Stimulated activated CD4-positive, alpha-beta T cell treated with anti-CD3 and anti-CD28 coated beads, Interleukin-1b, Interleukin-23, amount 100 ng/mL, for 48 hours (primary cell): ENCODE measurements around the gene IGFBP7.

Source experiments
- DNase-seq: peaks from one replicate; pipeline ENCODE4 v3.0.0-alpha.2; 2020

Gene IGFBP7

DNA sequence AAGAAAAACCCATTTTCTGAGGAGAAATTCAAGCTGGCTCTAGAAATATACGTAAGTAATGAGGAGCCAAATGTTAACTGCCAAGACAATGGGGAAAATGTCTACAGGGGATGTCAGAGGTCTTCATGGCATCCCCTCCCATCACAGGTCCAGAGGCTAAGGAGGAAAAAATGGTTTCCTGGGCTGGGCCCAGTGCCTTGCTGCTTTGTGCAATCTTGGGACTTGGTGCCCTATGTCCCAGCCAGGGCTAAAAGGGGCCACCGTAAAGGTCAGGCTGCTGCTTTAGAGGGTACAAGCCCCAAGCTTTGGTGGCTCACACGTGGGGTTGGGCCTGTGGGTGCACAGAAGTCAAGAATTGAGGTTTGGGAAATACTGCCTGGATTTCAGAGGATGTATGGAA lies 17.2 kb upstream of the IGFBP7 start:
- no peak for DNase-seq

- DNase-seq = no peak
Observed at GRCh38 chr4:57125996-57126395, 15.8 kb upstream of the IGFBP7 start.

DNA sequence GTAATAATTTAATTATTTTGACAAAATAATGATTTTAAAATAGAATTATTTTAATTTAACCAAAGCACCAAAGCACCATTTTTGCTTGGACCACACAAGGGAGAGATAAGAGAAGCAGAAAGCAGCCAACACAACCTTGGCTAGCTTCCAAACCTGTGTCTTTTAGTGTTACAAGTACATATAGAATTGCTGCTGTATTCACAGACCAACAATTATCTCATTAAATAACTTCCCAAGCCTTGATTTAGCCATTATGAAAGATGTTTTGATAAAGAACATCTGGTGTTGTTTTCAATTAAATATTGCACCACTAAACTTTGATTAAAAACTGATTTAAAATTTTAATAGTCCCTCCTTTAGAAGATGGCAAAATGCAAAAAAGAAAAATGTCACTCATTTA lies 14.0 kb upstream of the IGFBP7 start:
- DNase-seq = no peak

GRCh38 chr4:57122959-57123358 lies 12.8 kb upstream of the IGFBP7 start:
- no peak for DNase-seq

GRCh38 chr4:57119054-57119651 lies 9.0 kb upstream of the IGFBP7 start:
- DNase-seq = no peak

DNA sequence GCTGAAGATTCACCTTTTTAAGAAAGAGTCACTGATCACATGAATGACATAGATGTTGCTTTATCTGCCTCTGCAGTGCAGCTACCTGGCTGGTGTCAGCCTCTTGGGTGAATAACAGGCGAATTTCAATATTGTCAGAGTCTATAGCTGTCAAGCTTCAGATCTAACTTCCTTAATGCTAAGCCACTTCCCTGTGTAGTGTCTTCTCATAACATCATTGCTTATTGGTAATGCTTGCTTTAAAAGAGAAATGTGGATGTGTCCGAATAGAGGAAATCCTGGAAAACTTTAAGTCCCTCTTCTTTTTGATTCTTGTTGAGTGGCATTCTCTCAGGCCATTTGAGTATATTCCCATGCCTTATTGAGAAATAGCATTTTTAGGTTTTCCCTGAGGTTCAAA lies 7.3 kb upstream of the IGFBP7 start:
- DNase-seq = no peak

DNA sequence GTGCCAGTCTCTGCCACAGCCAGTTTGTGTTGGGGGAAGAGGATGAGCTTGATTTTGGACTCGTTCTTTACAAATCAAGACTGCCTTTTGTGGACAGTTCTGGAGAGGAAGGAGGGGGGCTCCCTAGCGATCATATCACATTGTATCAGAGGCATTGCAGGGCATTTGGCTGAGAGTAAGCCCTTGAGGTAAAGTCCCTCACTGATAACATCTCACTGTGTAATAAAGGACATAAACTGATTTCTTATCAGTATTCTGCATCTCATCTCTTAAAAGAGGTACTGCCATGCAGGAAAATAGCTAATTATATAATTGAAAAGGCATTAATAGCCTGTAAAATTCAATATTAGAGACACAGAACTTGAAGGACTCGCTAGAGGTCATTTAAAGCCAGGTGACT lies 6.1 kb upstream of the IGFBP7 start:
- no peak for DNase-seq

DNA sequence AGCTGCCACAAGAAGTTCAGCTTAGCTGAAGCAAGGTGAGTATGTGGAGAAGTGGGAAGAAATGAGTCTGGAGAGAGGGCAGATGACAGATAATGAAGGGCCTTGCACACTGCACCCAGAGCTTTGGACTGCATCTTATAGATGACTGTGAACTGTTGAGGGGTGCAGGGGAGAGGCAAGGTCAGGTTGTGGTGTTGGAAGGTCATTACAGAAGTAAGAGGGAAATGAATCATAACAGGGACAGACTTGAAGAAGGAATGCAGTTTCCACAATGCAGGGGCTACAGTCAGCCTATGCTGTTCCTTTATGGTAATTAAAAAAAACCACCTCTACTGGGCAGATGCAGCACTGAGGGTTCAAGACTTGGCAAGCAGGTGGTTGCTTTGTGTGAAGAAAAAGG lies 4.8 kb upstream of the IGFBP7 start:
- no peak for DNase-seq

DNA sequence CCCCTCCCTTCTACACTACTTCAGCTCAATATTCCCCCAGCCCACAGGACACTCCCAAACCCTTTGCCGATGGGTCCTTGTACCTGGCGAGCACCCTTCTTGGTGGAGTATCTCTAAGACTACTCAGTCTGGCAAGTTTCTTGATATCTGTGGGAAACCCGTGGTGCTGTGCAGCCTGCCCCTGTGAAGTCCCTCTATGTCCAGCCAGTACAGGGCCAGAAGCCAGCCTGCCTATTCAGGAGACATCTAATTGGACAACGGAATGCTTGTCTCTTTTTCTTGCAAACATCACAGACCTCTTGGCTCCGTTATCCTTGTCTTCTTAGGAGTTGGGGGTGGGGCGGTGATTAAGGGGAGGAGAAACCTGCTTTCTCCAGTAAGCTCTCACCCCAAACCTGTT lies 3.7 kb upstream of the IGFBP7 start:
- DNase-seq = no peak

DNA sequence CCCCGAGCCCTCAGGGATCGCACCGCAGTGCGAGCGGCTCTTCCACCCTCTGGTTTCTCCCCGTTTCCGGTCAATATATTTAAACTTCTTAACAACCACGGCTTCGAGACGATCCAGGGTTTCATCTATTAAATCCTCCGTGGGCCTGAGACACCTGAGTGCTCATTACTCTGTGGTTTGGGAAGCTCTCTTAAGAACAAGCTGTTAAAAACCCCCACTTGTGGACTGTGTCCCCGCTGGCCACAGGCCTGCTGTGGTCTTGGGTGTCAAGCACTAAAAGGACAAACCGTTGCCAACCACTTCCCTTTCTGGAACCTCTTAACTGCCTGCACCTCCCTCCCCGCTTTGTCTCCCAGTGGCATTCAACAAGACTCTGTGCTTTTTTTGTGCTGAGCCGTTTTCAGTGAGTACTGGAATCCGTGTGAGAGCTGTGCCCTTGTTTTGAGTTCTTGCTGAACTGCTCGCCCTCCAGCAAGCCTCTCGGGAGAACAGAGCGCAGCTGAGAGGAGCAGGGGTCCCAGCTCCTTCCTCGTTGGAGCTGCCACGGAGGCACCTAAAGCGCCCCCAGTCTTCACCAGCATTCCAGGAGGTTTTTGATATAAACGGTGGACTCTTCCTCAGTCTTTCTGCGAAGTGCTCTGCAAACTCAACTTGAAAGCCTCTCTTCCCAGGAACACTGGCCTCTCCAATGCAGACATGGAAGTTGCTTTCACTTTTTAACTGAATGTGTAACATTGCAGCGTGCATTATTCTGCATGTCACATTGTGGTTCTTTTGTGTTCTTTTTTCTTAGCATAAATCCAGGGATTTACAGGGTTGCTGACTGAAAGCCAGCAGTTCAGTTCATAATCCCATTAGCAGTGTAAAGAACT lies 691 bp upstream of the IGFBP7 start:
- DNase-seq = no peak

GRCh38 chr4:57109411-57109846 lies 756 bp downstream of the IGFBP7 start:
- no peak for DNase-seq

DNA sequence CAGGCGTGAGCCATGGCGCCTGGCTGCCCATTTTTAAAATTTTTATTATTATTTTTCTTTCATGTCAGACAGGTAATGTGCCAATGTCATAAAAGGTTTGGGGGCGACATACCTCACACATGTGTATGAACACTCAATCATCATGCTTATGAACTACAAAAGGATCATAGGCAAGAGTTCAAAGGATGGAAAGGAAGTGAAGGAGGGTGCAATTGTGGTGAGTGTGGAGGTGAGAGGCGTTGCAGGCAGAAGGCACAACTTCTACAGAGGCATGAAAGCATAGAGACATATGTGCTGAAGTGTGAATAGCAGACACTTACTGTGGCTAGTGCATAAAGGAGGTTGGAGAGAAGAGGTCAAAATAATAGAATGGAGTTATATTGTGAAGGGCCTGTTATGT lies 4.0 kb downstream of the IGFBP7 start:
- DNase-seq = no peak

DNA sequence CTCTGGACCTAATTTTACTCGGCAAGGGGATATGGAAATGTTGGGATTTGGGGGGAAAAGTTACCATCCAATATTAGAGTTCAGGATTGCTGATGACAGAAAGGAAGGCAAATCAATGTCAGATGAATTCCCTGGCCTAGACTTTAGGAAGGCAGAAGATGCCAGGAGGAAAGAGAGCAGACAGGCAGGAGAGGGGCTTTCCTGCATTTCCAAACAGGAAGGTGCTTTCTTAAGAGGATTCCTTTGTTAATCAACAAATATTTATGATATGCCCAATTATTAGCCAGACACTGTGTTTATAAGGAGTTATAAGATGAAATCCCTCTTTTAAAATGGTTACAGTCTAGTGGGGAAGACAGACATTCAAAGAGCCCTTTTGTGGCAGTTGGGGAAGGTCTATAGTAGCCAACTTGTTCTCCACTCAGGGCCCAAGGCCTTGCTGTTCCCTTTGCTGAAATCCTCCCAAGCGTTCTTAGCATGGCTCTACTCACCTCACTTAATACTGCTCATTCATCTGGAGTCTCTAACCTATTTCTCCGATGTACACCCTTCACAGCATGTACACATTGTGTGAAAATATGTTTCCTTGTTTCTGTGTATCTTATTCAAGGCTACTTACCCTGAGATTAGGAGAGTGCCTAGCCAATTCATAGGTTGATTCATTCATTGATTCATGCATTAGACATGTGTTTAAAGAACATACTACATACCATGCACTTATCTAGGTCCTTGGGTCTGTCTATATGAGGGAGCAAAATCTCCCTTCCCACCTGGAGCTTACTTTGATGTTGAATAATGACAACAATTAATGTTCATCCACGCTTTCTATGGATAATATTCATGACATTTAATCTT lies 5.3 kb downstream of the IGFBP7 start:
- DNase-seq = no peak

DNA sequence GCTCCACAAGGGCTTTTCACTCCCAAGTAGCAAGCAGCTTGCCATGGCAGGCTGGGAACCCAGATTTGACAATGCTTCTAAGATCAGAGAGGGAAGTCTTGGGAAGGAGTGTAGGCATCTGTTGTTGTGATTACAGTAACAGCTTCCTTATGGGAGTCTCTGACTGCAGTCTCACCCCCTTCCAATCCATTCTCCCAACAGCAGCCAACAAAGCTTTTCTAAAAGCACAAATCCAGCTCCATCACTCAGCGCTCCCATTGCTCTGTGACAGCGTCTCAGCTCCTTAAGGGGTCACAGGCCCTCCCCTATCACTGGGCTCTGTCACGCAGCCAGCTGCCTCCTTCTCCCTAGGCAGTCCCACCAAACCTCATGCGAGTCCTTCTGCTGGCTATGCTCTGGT lies 7.1 kb downstream of the IGFBP7 start:
- no peak for DNase-seq

DNA sequence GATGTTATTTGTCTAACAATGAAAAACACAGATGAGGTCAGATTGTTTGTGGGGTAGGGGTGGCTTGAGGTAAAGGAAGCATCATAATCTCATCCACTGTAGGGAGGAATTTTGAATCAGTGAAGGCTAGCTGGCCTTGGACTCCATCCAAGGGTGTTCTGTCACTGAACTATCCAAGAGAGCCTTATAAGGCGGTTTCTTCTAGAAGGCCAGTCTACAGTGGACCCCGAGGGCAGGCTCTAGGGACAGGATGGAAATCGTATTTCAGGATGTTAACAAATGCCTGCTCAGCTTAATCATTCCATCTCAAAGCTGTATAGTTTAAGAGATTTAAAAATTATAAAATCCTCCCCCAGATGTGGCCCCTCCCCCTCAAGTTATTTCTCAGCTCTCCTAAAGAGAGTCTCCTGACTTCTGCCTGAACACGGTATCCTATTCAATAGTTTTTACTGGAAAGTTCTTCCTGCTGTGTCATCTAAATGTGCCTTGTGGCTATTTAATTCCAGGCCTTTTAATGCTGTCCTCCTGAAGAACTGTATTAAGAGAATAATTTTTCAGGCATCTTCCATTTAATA lies 8.0 kb downstream of the IGFBP7 start:
- DNase-seq = no peak

DNA sequence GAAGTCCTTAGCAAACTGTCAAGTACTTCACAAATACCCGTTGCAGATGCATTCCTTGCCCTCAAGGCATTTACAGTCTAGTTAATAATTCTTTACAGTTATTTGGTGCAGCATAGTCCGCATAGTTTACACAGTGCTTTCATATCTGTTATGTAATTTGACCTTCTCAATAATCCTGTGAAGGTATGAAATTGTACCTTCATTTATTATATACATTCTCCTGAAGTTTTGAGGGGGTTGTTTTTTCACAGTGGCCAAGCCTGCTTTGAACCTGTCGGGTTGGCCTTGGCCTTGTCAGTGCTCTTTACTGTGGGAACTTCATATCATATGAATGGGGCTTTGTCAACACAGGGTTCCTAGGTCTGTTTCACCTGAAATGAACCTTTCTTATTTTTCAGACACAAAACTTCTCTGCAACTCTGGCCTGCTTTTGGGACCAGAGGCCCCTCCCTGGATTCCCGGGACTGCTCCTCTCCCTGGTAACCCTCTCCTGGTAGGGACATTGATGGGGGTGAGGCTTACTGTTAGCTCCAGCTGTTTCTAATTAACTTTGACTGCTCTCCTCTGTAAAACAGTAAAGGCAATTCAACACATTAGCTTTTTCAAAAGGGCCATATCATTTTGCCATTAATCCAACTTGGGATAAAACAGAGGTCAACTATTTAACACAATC lies 9.1 kb downstream of the IGFBP7 start:
- no peak for DNase-seq

DNA sequence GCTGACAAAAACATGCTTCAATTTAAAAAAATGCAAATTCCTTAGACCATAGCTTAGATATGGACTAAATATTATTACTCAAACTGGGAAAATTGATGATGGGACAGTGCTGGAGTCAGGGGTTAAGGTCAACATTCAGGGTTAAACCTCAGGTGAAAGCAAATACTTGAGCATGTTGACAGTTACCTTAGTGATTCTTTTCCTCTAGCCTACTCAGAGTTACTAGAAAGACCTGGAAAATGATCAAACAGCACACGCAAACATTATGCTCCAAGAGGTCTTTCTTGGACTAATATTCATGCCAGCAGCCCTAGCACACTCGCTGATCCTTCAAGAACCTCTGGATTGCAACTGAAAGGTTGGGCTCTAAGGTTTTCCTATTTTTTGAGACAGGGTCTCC lies 10.8 kb downstream of the IGFBP7 start:
- no peak for DNase-seq

DNA sequence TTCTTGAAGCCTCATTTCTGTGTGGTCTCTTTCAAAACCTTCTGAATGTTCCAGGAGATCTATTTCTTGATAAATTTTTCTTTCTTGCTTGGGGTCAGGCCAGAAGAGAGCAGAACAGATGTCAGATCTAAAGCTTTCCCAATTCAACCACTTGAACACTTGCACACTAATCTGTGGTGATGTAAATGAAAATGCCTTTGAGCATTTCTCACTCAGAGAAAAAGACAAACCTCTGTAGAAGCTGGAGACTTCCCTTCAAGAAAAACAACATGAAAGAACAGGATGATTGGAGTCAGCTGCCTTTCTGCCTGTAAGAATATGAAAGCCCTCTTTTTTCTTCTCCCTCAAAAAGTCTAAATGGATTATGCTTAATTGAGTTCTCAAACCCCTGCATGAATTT lies 11.2 kb downstream of the IGFBP7 start:
- no peak for DNase-seq

GRCh38 chr4:57098415-57098814 lies 11.8 kb downstream of the IGFBP7 start:
- no peak for DNase-seq

DNA sequence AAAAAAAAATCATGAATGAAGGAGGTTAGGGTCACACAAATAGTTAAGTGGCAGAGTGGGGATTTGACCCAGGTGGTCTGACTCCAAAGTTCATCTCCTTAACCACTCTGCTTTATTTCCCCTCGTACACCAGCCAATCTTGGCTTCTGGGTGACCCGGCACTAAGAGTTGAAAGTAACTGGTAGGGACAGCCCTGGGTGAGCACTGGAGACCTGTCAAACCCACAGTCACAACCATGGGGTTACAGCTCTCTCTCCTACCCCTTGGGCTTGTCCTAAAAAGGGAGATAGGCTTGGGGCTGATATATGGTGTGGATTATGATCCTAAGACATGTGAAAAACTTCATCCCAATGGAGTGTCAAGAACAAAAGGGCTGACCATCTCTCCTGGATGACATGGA lies 12.5 kb downstream of the IGFBP7 start:
- DNase-seq = no peak

DNA sequence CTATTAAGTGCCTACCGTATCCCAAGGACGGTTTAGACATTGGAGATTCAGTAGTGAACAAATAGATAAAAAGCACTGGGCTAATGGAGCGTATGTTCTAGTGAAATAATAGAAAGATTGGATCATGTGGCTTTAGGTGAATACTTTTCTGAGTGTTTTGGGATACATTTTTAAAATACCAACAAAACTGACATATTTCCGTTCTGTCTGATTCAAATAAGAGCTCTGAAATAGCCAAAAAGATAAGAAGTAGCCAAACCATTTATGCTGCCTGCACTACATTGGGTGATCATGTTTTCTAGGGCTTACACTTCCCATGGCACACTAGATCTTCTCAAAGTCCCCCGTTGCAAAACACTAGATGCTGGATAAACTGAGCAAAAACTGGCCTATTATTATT lies 14.2 kb downstream of the IGFBP7 start:
- DNase-seq = no peak

GRCh38 chr4:57095245-57095644 lies 14.9 kb downstream of the IGFBP7 start:
- no peak for DNase-seq

DNA sequence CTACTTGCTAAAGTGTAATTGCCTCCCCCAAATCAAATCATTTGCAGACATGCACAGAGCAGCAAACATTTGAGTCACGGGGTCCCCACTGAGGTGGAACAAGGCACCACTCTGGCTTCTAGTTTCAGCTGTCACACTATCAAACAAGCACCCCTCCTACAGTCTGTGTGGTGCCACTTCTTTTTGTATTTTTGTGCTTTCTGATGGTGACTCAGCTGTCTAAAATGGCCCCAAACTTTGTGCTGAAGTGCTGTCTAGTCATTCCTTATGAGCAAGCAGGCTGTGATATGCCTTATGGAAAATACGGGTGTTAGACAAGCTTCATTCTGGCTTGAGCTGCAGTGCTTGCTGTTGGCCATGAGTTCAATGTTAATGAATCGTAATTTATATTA lies 15.4 kb downstream of the IGFBP7 start:
- no peak for DNase-seq
